GM21576 (cell line): Measurements from ENCODE around the gene SMAGP.
A peak's percentile ranks its signal among the peaks of the same experiment; 100 is the strongest.
"Not testable (repeated sequence)": the region's sequence is repeated elsewhere in the genome, so short reads cannot be mapped to it uniquely, and the experiment has no call there.

Experiments used
- ATAC-seq: cut with Tn5 transposase; IDR thresholded peaks from one replicate; pipeline ENCODE4 v1.9.1; 2021; ENCODE audit warnings: mild to moderate bottlenecking, moderate library complexity; ENCODE audit not compliant: unreplicated experiment

SMAGP gene, protein sequence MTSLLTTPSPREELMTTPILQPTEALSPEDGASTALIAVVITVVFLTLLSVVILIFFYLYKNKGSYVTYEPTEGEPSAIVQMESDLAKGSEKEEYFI

DNA sequence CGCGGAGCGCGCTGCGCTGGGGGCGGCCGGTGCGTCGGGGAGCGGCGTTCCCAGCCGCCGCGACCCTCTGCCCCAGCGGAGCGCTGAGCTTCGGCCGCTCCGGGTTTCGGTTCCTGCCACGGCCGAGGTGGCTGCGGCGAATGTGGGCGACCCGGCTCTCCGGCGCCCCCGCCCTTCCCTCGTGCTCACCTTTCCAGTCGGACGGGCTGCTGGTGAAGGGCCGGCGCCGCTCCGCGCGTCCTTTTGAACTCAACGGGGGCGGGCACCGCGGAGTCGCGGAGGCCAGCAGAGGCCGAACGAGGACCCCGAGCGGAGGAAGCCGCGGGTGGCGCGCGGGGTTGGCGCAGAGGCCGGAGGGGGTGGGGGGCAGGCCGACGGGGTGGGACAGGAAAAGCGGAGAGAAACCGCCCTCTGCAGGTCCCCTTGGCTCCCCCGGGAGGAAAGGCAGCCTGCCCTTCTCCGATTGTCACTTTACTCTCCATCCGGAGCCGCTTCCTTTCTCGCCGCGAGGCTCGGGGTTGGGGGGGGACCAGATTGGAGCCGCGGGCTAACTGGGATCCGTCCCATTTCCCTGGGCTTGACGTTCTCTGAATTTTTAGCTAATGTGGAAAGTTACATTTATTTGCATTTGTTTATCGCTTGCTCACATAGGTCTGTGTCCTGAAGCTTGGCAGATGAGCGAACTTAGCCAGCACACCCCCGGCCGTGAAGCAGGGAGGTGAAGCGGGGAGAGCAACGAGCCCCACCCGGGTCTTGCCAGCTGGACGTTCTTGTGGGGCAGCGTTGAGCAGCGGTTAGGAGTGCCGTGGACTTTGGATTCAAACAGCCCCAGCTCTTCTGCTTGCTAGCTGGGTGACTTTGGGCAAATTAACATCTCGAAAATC lies at the start of gene SMAGP:
Gene SMAGP, minus strand, starts transcription at position 349 of the 884 bp plus-strand sequence. CDS start 1,137 bp downstream, outside the sequence.
- peak; percentile 60 for ATAC-seq

DNA sequence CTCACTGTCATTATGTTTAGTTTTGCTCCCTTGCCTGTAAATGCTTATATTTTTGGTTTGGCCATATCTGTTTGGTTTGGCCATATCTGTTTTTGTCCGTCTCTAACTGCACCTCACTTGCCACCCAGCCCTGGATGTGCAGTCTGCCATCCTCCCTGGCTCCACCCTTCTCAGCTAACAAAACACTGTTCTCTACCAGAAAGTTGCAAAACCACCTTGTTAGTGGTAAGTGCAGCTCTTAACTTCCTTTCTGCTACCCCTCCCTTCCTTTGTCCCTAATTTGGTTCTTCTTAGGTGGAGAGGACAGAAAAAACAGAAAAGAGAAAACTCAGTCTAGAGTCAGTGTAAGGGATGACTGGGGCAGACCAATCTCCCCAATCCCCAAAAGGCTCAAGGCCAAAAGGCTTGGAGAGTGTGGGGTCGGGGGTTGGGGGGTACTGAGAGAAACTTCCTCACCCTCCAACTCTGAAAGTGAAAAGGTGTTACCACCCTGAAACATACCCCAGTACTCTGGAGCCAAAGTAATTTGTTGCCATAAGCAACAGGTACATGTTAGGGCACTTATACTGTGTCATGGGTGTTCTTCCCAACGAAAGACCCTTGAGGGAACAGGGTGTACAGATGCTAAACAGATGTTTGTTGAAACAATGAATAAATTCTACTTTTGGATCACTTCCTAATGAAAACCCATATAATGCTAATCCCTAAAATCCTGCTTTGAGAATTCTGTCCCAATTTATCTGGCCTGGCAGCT lies 48.8 kb upstream of the SMAGP start:
- no peak for ATAC-seq

DNA sequence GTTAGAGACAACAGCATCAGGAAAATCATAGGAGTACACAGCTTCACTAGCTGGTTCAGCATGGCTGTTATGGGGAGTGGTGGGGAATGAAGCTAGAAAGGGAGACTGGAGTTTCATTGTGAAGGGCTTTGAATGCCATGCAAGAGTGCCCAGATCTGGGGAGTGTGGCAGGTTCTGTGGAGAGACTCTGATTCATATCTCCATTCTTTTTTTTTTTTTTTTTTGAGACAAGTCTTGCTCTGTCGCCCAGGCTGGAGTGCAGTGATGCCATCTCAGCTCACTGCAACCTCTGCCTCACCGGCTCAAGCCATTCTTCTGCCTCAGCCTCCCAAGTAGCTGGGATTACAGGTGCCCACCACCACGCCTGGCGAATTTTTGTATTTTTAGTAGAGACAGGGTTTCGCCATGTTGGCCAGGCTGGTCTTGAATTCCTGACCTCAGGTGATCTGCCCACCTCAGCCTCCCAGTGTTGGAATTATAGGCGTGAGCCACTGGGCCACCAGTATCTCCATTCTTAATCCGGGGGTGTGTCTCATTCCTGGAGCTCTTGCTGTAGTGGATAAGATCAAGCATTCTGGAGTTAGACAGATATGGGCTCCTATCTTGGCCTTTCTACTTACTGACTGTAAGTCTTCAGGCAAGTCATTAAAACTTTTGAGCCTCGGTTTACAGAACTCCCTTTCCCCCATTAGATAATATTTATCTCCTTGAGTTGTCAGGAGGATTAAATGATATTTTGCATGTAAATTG lies 48.0 kb upstream of the SMAGP start:
- not testable (repeated sequence) for ATAC-seq

DNA sequence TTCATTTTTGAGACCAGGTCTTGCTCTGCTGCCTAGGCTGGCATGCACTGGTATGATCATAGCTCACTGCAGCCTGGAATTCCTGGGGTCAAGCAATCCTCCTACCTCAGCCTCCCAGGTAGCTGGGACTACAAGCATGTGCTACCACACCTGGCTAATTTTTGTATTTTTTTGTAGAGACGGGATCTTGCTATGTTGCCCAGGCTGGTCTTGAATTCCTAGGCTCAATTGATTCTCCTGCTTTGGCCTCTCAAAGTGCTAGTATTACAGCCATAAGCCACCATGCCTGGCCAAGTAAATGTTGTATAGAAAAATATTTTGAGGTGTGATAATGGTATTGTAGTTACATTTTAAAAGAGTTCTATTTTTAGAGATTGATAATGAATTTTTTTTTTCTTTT lies 41.2 kb upstream of the SMAGP start:
- ATAC-seq = no peak

DNA sequence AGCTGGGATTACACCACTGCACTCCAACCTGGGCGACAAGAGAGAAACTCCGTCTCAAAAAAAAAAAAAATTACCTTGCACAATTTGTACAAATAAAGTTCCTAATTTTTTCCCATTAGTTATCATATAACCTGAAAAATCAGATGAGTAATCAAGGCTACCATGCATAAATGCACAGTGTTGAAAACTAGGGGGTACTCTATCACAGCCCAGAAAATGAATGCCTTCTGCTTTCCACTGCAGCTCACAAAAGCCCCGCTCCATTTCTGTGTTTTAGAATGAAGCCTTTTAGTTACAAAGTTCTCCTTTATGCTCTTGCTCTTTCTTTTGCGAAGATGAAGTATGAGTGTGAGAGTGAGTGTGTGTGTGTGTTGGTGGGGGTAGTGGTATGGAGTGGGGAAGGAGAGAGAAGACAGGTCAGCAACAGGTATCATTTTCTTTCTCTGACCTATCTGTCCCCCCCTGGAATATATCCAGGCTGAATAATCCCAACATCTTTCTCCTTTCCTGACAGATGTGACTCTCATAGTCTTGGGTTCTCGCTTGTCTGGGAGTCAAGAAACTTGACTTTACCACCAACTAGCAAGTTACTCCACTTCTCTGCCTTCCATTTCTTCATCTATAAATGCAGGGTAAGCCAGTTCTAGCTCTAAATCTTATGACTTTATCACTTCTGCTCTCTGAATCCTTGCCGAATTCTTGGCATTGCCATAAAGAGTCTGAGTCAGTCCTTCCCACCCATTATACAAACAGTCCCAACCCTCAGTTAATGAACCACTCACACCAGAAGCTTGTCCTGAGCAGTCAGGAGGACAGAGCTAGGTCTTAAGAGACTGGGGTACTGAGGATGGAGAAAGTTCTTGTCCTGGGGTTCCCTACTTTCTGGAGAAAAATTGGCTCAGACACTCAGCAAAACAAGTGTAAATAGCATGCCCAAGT lies 37.7 kb upstream of the SMAGP start:
- ATAC-seq = no peak

DNA sequence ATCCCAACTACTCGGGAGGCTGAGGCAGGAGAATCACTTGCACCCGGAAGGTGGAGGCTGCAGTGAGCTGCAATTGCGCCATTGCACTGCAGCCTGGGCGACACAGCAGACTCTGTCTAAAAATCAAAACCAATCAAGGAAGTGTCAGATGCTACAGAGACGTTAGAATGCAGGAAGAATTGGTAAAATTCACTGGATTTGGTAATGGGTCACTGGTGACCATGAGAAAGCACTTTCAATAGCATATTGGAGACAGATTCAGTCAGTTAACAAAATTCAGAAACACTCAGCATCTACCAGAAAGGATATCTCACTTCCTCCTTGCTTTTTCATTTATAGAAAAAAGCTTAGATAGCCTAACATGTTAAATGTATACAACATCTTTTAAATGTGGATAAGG lies 36.3 kb upstream of the SMAGP start:
- no peak for ATAC-seq

DNA sequence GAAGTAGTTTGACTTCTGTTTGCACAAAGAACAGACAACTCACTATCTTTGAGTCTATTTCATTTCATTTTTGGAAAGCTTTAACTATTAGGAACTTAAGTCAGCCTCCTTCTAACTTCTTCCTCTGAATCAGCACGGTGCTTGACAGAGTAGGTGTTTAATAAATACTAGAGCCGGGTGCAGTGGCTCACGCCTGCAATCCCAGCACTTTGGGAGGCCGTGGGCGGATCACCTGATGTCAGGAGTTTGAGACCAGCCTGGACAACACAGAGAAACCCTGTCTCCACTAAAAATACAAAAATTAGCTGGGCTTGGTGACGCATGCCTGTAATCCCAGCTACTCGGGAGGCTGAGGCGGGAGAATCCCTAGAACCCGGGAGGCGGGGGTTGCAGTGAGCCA lies 30.6 kb upstream of the SMAGP start:
- ATAC-seq = not testable (repeated sequence)

DNA sequence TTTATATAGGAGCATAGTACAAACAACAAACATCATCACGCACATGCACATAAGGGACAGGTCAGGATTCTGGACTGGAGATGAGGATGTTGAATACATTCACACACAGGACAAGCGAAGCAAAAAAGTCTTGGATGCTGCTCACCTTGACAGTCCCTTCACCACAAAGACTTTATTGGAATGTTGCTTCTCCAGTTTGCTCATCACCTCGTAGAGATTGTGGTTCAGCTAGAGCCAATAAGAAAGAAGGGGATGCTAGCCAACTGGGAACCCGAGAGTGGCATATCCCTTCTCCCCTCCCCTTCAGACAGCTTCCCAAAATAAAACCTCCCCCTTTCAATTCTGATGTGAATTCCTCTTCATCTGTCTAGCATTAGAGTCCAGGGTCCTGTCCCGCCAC lies 25.4 kb upstream of the SMAGP start:
- ATAC-seq = no peak

DNA sequence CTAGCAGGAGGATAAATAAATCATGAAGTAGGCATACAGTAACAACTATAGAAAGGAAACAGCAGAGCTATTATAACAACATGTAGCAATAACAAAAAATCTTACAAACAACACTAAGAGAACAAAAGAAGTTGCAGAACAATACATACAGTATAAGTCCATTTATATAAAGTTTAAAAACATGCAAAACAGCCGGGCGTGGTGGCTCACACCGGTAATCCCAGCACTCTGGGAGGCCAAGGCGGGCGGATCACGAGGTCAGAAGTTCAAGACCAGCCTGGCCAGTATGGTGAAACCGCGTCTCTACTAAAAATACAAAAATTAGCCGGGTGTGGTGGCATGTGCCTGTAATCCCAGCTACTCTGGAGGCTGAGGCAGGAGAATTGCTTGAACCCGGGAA lies 23.9 kb upstream of the SMAGP start:
- ATAC-seq = not testable (repeated sequence)

DNA sequence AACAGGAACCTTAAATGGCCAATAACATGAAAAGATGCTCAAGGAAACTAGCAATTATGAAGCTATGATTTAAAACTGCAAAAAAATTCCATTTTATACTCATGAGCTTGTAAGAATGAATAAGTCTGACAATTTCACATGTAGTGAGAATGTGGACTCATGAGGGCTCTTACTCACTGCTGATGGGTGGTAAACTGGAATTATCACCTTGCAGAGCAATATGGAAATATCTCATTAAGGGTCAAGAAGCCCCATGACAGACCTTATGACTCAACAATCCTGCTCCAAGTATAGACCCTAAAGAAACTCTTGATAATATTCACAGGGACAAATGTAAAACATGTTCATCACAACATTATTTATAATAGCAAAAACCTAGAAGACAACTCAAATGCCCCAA lies 23.5 kb upstream of the SMAGP start:
- no peak for ATAC-seq

DNA sequence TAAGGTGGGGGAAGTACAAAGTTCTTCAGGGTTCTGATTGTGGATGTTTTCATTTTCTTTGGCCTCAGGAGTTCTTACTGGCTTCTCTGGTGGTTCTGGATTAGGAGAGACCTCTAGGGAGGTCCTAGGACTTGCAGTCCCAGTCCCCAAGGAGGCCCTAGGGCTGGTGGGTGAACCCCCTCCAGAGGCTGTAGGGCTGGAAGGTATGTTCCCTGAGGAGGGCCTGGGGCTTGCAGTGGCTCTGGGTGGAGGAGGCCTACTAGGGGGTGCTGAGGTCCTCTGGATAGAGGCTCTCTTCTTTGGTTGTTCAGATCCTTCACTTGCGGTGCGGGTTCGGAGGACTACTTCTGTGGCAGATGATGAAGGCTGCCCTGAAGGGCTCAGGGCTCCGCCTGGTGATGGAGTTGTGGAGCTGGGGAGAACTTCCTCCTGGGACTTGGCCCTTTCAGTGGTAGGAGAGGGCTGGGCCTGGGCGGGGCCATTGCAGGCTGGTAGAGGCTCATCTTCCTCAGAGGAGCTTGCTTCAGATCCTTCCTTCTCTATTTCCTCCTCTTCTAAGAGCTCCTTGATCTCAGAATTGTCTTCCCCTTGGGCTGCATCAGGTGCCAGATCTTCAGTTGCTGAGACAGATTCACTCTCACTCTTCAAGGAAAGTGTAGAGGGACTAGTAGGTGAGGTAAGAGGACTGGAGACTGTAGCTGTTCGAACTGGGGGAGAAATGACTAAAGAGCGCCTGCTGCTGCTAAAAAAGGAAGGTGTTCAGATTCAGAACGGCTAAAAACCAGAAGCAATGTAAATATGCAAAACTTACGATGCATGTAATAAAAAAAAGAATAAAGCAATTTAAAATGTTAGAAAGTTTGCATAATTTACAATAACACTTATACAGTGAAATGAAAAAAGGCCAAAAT lies 21.6 kb upstream of the SMAGP start:
- ATAC-seq = not testable (repeated sequence)

DNA sequence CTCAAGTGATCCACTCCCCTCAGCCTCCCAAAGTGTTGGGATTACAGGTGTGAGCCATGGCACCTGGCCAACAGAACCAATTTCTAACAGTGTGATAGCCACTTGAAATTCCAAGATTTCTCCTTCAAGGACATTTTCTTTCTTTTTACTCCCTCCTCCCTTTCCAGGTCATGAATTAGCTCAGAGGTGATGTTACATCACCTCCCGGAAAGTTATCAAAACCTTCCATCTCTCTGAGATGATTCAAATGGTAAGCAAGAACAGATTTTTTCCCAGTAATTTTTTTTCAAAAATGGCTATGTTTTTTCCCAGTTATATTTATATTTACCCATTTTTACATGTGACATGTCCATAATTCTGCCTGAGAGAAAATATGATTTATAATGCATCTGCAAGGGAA lies 15.6 kb upstream of the SMAGP start:
- no peak for ATAC-seq

DNA sequence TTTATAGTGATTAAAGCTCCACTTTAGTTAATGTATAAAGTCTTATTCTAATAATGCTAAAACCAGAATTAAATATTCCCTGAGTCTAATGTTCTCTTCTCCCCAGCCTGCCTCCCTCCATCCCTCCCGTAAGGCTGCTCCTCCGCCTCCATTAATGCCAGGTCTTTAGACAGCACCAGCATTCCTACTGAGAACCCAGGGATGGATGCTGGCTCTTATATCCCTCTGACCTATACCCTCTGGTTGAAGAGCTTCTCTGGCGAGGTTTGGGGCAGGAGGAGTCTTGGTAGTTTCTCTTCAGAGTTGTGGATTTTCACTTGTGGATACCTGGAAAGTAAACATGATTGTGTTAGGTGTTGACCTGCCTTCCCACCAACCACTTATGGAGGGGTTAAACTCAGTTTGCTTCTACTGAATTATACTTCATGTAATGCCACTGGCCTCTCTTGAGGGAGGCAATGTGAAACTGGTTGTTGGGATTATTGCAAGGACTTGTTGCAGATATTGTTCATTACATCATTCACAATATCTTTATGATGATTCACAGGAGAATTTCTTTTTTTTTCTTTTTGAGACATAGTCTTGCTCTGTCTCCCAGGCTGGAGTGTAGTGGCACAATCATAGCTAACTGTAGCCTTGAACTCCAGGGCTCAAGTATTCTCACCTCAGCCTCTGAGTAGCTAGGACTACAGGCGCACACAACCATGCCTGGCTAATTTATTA lies 11.1 kb upstream of the SMAGP start:
- ATAC-seq = no peak

DNA sequence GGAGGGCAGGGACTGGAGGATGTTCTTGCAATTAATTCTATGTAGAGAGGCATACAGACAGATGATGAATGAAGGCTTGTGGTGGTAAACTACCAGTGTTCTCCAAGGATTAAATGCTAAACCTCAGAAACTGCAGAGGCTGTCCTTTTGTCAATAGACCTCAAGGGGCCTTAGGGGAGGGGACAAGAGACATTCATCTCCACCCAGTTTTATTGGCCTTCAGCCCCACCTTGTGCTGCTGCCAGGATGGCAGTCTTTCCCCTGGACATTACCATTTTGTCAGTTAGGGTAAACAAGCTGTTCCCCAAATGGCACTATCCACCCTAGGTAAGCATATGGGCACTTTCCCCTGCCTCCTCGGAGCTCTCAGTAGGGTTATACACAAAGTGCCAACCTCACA lies 4.9 kb upstream of the SMAGP start:
- ATAC-seq = no peak

DNA sequence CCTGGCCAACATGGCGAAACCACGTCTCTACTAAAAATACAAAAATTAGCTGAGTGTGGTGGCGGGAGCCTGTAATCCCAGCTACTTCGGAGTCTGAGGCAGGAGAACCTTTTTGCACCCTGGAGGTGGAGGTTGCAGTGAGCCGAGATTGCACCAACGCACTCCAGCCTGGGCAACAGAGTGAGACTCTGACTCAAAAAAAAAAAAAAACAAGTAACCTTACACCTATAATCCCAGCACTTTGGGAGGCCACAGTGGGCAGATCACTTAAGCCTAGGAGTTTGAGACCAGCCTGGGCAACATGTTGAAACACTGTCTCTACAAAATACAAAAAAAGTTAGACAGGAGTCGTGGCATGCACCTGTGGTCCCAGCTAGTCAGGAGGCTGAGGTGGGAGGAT lies 2.6 kb upstream of the SMAGP start:
- not testable (repeated sequence) for ATAC-seq

DNA sequence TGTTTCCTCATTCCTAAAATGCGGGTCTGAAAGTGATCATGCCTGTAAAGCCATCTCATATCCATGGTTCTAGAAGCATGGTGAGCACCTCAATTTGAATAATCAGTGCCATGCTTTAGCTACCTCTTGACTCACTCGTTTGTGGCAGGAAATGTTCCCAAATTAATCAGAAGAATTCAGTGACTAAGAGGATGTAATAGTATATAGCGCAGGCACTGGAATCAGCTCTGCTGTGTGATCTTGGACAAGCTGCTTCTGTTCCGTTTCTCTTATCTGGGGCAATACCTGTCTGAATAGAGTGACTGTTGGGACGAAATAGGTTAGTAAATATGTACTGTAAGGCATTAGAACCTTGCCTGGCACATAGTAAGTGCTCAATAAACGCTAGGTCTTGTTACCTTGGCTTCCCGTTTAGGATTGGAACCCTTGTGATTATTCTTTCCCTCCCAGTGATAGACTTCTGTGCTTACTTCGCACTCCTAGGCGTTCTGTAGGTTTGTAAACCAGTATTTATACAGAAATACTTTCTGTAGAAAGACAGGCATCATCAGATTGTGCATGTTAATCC lies 820 bp upstream of the SMAGP start:
- ATAC-seq = no peak

DNA sequence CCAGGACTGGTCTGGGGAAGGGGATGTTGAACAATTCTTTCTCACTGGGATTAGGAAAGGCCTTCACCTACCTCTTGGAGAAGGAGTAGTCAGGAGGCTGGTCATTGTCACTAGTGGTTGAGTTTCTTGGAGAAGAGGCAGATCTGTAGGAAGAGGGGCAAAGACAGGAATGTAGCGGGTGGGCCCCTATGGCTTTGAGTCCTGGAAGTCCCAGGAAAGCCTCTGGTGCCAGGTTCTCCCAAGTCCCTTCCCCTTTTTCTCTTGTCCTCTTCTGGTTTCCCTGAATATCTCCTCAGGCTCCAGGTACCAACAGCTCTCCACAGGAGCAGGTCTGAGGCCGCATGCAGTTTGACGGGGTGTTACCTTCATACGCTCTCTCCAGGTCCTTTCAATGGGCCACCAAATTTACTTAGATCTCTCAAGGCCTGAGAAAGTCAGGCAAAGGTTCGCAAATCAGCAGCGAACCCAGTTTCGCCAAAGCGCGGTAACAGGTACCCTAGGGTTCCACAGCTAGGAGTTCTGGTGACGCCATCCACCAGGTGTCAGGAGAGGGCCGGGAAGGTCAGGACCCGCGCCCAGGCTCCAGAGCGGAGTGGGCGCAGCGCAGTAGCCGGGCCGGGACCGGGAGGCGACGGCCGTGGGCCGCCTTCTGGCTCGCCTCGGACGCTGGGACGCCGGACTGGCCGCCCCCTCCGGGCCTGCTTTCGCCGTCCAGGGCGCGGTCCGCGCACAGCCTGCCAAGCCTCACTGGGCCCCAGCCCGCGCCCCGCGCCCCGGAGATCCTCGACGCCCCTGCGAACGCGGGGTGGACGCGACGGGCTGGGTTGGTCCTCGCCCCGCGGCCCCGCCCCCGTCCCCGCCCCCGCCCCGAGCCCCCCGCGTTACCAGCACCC lies 795 bp downstream of the SMAGP start:
- ATAC-seq = peak; percentile 42
